ENCODE results near the gene YTHDC1. TPM values are rescaled to one million over a fixed set of nuclear protein-coding genes. Genes with fewer than 3 reads are reported as not detected.

Gene YTHDC1
- total RNA-seq, 1 experiment from 2014 or later = 68.9 TPM

DNA sequence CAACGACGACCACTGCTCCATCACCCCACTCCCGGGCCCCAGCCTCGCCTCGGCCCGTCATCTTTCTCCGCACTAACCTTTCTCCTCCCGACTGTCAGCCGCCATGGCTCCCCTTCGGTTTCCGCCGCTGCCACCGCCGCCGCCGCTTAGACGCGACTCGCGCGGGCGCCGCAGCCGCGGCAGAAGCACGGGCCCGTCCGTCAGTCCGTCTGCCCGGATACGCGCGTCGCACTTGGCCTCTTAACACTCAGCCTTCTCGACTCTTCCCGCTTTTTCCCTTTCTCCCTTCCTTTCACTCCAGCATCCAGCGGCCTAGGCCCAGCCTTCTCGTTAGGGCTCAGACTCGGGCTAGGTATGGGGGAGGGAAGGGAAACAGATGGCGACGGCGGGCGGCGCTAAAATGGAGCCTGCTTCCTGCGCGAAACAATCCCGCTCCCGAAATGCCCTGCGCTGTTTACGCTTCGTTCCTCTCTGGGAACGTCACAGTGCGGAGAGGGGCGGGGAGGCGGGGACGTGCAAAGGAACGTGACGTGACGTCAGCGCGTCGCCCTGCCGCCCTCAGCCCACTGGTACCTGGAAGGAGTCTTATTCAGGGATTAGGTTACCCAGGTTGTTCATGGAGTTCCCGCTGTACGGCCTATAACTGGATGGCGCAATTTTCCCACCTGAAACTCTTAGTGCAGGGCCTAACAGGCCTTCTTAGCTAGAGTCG lies at the start of gene YTHDC1 (continued):
- no peak; the same call in 1 of the 2 replicates for TF ChIP-seq ELF1 (IDR thresholded peaks at IDR 0.05; ENCODE audit: borderline replicate concordance, low read depth)
- TF ChIP-seq MAX (IDR thresholded peaks at IDR 0.05) = peak; percentile 90
- TF ChIP-seq JUND (IDR thresholded peaks at IDR 0.05) = peak; percentile 42
- no peak for TF ChIP-seq EZH2 (IDR thresholded peaks at IDR 0.05)
- no peak for TF ChIP-seq RAD21 (IDR thresholded peaks at IDR 0.05; ENCODE audit: low read depth)
- TF ChIP-seq POLR2A (IDR thresholded peaks at IDR 0.05; ENCODE audit: borderline replicate concordance, extremely low read depth, insufficient read depth, insufficient read length) = peak; percentile 74

DNA sequence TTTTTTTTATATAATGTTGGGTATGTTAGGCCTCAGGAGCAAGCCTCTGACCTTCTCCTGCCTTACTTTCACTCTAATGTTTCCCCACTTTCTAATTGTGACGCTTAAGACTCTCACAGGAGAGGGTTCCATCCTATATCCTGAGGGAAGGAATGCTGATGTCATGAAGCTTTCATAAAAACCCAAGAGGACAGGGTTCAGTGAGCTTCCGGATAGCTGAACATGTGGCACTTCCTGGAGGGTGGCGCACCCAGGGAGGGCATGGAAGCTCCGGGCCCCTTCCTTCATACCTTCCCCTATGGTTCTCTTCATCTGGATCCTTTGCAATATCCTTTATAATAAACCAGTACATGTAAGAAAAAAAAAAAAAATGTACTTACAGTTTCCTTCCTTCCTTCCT lies 49.4 kb upstream of the YTHDC1 start:
- no peaks in the 10 kb centered on the region for H3K4me1 ChIP-seq (ENCODE audit: control insufficient read depth in 1 of 2, insufficient read depth in 2 of 2, low read length in 2 of 2)
- H3K79me2 ChIP-seq (ENCODE audit: insufficient read depth, low read length) = no peaks in the 10 kb centered on the region
- no peaks in the 10 kb centered on the region for H3K27me3 ChIP-seq (ENCODE audit: insufficient read depth, low read length)
- no peak for DNase-seq (ENCODE audit: low read depth, low spot score)
- H3K27ac ChIP-seq (ENCODE audit: low read depth, low read length) = no peak overlapping the region
- ChIA-PET CTCF (no interaction called here), RAD21 (ENCODE audit: low non-redundant PET in 1 of 2, low total read pairs in 2 of 2, uncharacterized antibody in 2 of 2, unreplicated experiment in 2 of 2) (no interaction called here), POLR2A (no interaction called here)
- no TSS peak for BruUV-seq (replicated peaks)
- no peak for ATAC-seq
- no peak overlapping the region for H2AFZ ChIP-seq (ENCODE audit: low read depth, low read length, poor library complexity, severe bottlenecking)
- no peak overlapping the region for H3K9ac ChIP-seq (ENCODE audit: low read length)
- H3K4me3 ChIP-seq (replicated peaks in 1 of 2; ENCODE audit: low read depth in 1 of 2, low read length in 2 of 2) = no peak overlapping the region
- no peak overlapping the region for H3K4me2 ChIP-seq (ENCODE audit: low read length)
- H3K36me3 ChIP-seq (ENCODE audit: control insufficient read depth in 1 of 2, insufficient read depth in 2 of 2, low read length in 2 of 2) = no peaks in the 10 kb centered on the region
- H3K9me2 ChIP-seq (ENCODE audit: insufficient read depth) = no peaks in the 10 kb centered on the region
- no peaks in the 10 kb centered on the region for H3K9me3 ChIP-seq (ENCODE audit: control insufficient read depth in 1 of 2, insufficient read depth in 1 of 2, low read depth in 1 of 2, low read length in 2 of 2)
- intact Hi-C loops (cut with micrococcal nuclease) = no loop called here
- no peak for TF ChIP-seq SP1 (IDR thresholded peaks at IDR 0.05; ENCODE audit: low read depth)
- TF ChIP-seq YY1 (IDR thresholded peaks at IDR 0.05; ENCODE audit: extremely low read depth, insufficient replicate concordance, low read depth, low read length) = no peak
- TF ChIP-seq EZH2phosphoT487 (IDR thresholded peaks at IDR 0.05; ENCODE audit: borderline replicate concordance) = no peak
- TF ChIP-seq JUND (IDR thresholded peaks at IDR 0.05) = no peak
- TF ChIP-seq CEBPB (IDR thresholded peaks at IDR 0.05; ENCODE audit: low read depth) = no peak
- no peak for TF ChIP-seq EGR1 (IDR thresholded peaks at IDR 0.05; ENCODE audit: low read depth)
- TF ChIP-seq, protein P1, sequence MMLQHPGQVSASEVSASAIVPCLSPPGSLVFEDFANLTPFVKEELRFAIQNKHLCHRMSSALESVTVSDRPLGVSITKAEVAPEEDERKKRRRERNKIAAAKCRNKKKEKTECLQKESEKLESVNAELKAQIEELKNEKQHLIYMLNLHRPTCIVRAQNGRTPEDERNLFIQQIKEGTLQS (IDR thresholded peaks at IDR 0.05) = no peak
- TF ChIP-seq ELF1 (IDR thresholded peaks at IDR 0.05; ENCODE audit: borderline replicate concordance, low read depth) = no peak
- TF ChIP-seq TCF7L2 (IDR thresholded peaks at IDR 0.05; ENCODE audit: borderline replicate concordance, extremely low read depth, insufficient read depth, insufficient read length) = no peak
- TF ChIP-seq, protein P2, sequence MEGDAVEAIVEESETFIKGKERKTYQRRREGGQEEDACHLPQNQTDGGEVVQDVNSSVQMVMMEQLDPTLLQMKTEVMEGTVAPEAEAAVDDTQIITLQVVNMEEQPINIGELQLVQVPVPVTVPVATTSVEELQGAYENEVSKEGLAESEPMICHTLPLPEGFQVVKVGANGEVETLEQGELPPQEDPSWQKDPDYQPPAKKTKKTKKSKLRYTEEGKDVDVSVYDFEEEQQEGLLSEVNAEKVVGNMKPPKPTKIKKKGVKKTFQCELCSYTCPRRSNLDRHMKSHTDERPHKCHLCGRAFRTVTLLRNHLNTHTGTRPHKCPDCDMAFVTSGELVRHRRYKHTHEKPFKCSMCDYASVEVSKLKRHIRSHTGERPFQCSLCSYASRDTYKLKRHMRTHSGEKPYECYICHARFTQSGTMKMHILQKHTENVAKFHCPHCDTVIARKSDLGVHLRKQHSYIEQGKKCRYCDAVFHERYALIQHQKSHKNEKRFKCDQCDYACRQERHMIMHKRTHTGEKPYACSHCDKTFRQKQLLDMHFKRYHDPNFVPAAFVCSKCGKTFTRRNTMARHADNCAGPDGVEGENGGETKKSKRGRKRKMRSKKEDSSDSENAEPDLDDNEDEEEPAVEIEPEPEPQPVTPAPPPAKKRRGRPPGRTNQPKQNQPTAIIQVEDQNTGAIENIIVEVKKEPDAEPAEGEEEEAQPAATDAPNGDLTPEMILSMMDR (IDR thresholded peaks at IDR 0.05 in 2 of 3, conservative IDR thresholded peaks at IDR 0.05 in 1 of 3; ENCODE audit: borderline replicate concordance in 1 of 3, insufficient read depth in 1 of 3, low read depth in 2 of 3, low read length in 2 of 3) = no peak
- no peak for TF ChIP-seq MAX (IDR thresholded peaks at IDR 0.05)
- TF ChIP-seq FOSL1 (IDR thresholded peaks at IDR 0.05; ENCODE audit: low read depth) = no peak
- no peaks in the 10 kb centered on the region for H4K20me1 ChIP-seq (ENCODE audit: insufficient read depth)

All from HCT116 (cell line).